ENCODE data around the gene SP9. TPM values are rescaled to one million over a fixed set of nuclear protein-coding genes. Genes with fewer than 3 reads are reported as not detected.

SP9 gene
- total and polyA plus RNA-seq, 9 of the 15 experiments (the other 6 are each of a cell fraction or from before 2014, with no cell fraction given): 0.04 to 0.23 (median 0.11) TPM; not detected in 3

- TF ChIP-seq ZBTB9 (CRISPR knock-in tag; IDR thresholded peaks at IDR 0.05) (no peak), SRSF7 (optimal IDR thresholded peaks at IDR 0.05; ENCODE audit: low read depth, low read length) (no peak), USF2 (CRISPR knock-in tag; IDR thresholded peaks at IDR 0.05) (no peak), SNRNP70 (optimal IDR thresholded peaks at IDR 0.05; ENCODE audit: low read depth, low read length) (no peak), CREB3 (tag; conservative IDR thresholded peaks at IDR 0.05; ENCODE audit: low read depth) (no peak), PRPF4 (IDR thresholded peaks at IDR 0.05; ENCODE audit: insufficient read depth, low read depth, low read length, poor library complexity, severe bottlenecking) (no peak), ZNF436 (CRISPR knock-in tag; IDR thresholded peaks at IDR 0.05) (no peak), FOXJ3 (CRISPR knock-in tag; IDR thresholded peaks at IDR 0.05) (peak; percentile 44; the same call in 1 of the 2 replicates), ZNF407 (IDR thresholded peaks at IDR 0.05; ENCODE audit: low read depth) (no peak), ZBTB43 (CRISPR knock-in tag; IDR thresholded peaks at IDR 0.05) (no peak), ELK3 (CRISPR knock-in tag; IDR thresholded peaks at IDR 0.05) (no peak), CAMTA2 (CRISPR knock-in tag; conservative IDR thresholded peaks at IDR 0.05) (no peak)
Observed at GRCh38 chr2:174336501-174337336, 2.0 kb downstream of the SP9 start (continued).
